Measurements from ENCODE around the gene NPEPL1. TPM values are rescaled to one million over a fixed set of nuclear protein-coding genes. Genes with fewer than 3 reads are reported as not detected.

NPEPL1 gene
- total RNA-seq, 2 experiments from 2014 or later, result 28.7 to 30.7 TPM

GRCh38 chr20:58650776-58651558, 41.6 kb upstream of the NPEPL1 start, which contains the start of gene STX16:
STX16 (plus strand) TSS chr20:58651283; CDS start chr20:58652007, 724 bp downstream.
- Mint-ChIP-seq H3K4me1 (peaks cover 22% of the 10 kb centered on the region), H3K27me3 (no peaks in the 10 kb centered on the region), H3K4me3 (peak within 1 kb of the TSS; percentile 90), H3K36me3 (ENCODE audit: low read depth) (peaks cover 23% of the 10 kb centered on the region), H3K9me3 (no peaks in the 10 kb centered on the region), H3K27ac (peak within 1 kb of the TSS; percentile 99)
- POLR2A ChIA-PET, result interaction anchor here (1.6 to 2.8 kb wide), 2 partner anchors 9 to 262 kb away, joined by 5 to 19 read pairs; partner anchors contain the start of gene VAPB
- CTCF ChIA-PET, result interaction anchor here (0.6 to 3.3 kb wide), 36 partner anchors 8 to 558 kb away, joined by 3 to 44 read pairs (median 4); partner anchors contain the start of genes GNAS, GNAS-AS1 and NPEPL1
- peak; percentile 88 for DNase-seq

GRCh38 chr20:58651559-58651945, 41.0 kb upstream of the NPEPL1 start:
- Mint-ChIP-seq H3K4me3 (peak overlapping the region; percentile 90), H3K27ac (peak overlapping the region; percentile 99), H3K27me3 (no peaks in the 10 kb centered on the region), H3K4me1 (peaks cover 28% of the 10 kb centered on the region), H3K36me3 (ENCODE audit: low read depth) (peaks cover 28% of the 10 kb centered on the region), H3K9me3 (no peaks in the 10 kb centered on the region)
- ChIA-PET CTCF (interaction anchor here (0.6 to 3.3 kb wide), 37 partner anchors 9 to 1193 kb away, joined by 3 to 44 read pairs (median 4); partner anchors contain the start of genes GNAS, GNAS-AS1 and NPEPL1), POLR2A (interaction anchor here (0.7 to 2.8 kb wide), 3 partner anchors 9 to 509 kb away, joined by 3 to 19 read pairs (median 5); partner anchors contain the start of gene VAPB)
- DNase-seq, result no peak

- DNase-seq, result peak; percentile 85
- peak overlapping the region; percentile 99 for H3K27ac Mint-ChIP-seq
- H3K4me3 Mint-ChIP-seq, result peak overlapping the region; percentile 90
- POLR2A ChIA-PET, result interaction anchor here (0.5 to 2.8 kb wide), 5 partner anchors 8 to 508 kb away, joined by 3 to 19 read pairs (median 3); partner anchors contain the start of gene VAPB
- H3K36me3 Mint-ChIP-seq (ENCODE audit: low read depth), result peaks cover 32% of the 10 kb centered on the region
- no peaks in the 10 kb centered on the region for H3K9me3 Mint-ChIP-seq
- CTCF ChIA-PET, result interaction anchor here (0.6 to 3.3 kb wide), 21 partner anchors 8 to 1194 kb away, joined by 3 to 44 read pairs (median 4); no protein-coding TSS in a partner anchor
- H3K4me1 Mint-ChIP-seq, result peaks cover 33% of the 10 kb centered on the region
- no peaks in the 10 kb centered on the region for H3K27me3 Mint-ChIP-seq
Measured at GRCh38 chr20:58651946-58652605, 40.5 kb upstream of the NPEPL1 start.

- H3K27me3 Mint-ChIP-seq, result no peaks in the 10 kb centered on the region
- ChIA-PET POLR2A (interaction anchor here (0.6 to 2.8 kb wide), 3 partner anchors 8 to 379 kb away, joined by 3 to 19 read pairs (median 5); partner anchors contain the start of gene VAPB), CTCF (interaction anchor here (0.9 to 3.3 kb wide), 6 partner anchors 7 to 554 kb away, joined by 3 to 44 read pairs (median 4); no protein-coding TSS in a partner anchor)
- H3K4me3 Mint-ChIP-seq, result peak overlapping the region; percentile 90
- no peak for DNase-seq
- H3K4me1 Mint-ChIP-seq, result peaks cover 40% of the 10 kb centered on the region
- peak overlapping the region; percentile 99 for H3K27ac Mint-ChIP-seq
- H3K9me3 Mint-ChIP-seq, result no peaks in the 10 kb centered on the region
- peaks cover 36% of the 10 kb centered on the region for H3K36me3 Mint-ChIP-seq (ENCODE audit: low read depth)
Measured at GRCh38 chr20:58652606-58653294, 39.9 kb upstream of the NPEPL1 start.

- Mint-ChIP-seq H3K27ac (no peak overlapping the region), H3K27me3 (no peaks in the 10 kb centered on the region), H3K4me3 (peak overlapping the region; percentile 90), H3K4me1 (peaks cover 45% of the 10 kb centered on the region), H3K36me3 (ENCODE audit: low read depth) (peaks cover 42% of the 10 kb centered on the region), H3K9me3 (no peaks in the 10 kb centered on the region)
- CTCF ChIA-PET, result interaction anchor here (1.5 kb wide), 1 partner anchor 20 kb away, joined by 3 read pairs; no protein-coding TSS in a partner anchor
- POLR2A ChIA-PET, result no interaction called here
- DNase-seq, result no peak
Measured at GRCh38 chr20:58654337-58654736, 38.3 kb upstream of the NPEPL1 start.

- CTCF ChIA-PET, result interaction anchor here (0.8 to 1.5 kb wide), 2 partner anchors 16 to 21 kb away, joined by 3 read pairs; no protein-coding TSS in a partner anchor
- H3K4me1 Mint-ChIP-seq, result peaks cover 55% of the 10 kb centered on the region
Measured at GRCh38 chr20:58655328-58656107, 37.1 kb upstream of the NPEPL1 start.

GRCh38 chr20:58656831-58657230, 35.8 kb upstream of the NPEPL1 start:
- Mint-ChIP-seq H3K36me3 (ENCODE audit: low read depth) (peaks cover 53% of the 10 kb centered on the region), H3K9me3 (no peaks in the 10 kb centered on the region), H3K4me3 (peak overlapping the region; percentile 49), H3K4me1 (peaks cover 67% of the 10 kb centered on the region), H3K27ac (peak overlapping the region; percentile 50), H3K27me3 (no peaks in the 10 kb centered on the region)
- CTCF ChIA-PET, result interaction anchor here (0.8 kb wide), 1 partner anchor 17 kb away, joined by 3 read pairs; no protein-coding TSS in a partner anchor
- POLR2A ChIA-PET, result no interaction called here
- DNase-seq, result no peak

More at GRCh38 chr20:58655328-58656107, 37.1 kb upstream of the NPEPL1 start:
- Mint-ChIP-seq H3K9me3 (no peaks in the 10 kb centered on the region), H3K27me3 (no peaks in the 10 kb centered on the region), H3K27ac (peak overlapping the region; percentile 52), H3K4me3 (peak overlapping the region; percentile 49), H3K36me3 (ENCODE audit: low read depth) (peaks cover 49% of the 10 kb centered on the region)
- no peak for DNase-seq
- POLR2A ChIA-PET, result no interaction called here

GRCh38 chr20:58657262-58657661, 35.3 kb upstream of the NPEPL1 start:
- DNase-seq, result no peak
- no peaks in the 10 kb centered on the region for H3K9me3 Mint-ChIP-seq
- H3K27ac Mint-ChIP-seq, result peak overlapping the region; percentile 50
- ChIA-PET POLR2A (no interaction called here), CTCF (no interaction called here)
- peaks cover 56% of the 10 kb centered on the region for H3K36me3 Mint-ChIP-seq (ENCODE audit: low read depth)
- no peaks in the 10 kb centered on the region for H3K27me3 Mint-ChIP-seq
- H3K4me3 Mint-ChIP-seq, result peak overlapping the region; percentile 49
- peaks cover 72% of the 10 kb centered on the region for H3K4me1 Mint-ChIP-seq

- Mint-ChIP-seq H3K36me3 (ENCODE audit: low read depth) (peaks cover 56% of the 10 kb centered on the region), H3K9me3 (no peaks in the 10 kb centered on the region), H3K4me1 (peaks cover 74% of the 10 kb centered on the region), H3K27me3 (no peaks in the 10 kb centered on the region), H3K4me3 (peak overlapping the region; percentile 49), H3K27ac (peak overlapping the region; percentile 54)
- no peak for DNase-seq
- CTCF ChIA-PET, result interaction anchor here (0.8 kb wide), 1 partner anchor 9 kb away, joined by 3 read pairs; no protein-coding TSS in a partner anchor
- POLR2A ChIA-PET, result no interaction called here
Measured at GRCh38 chr20:58657986-58658385, 34.6 kb upstream of the NPEPL1 start.

GRCh38 chr20:58658760-58659159, 33.8 kb upstream of the NPEPL1 start:
- H3K4me1 Mint-ChIP-seq, result peaks cover 78% of the 10 kb centered on the region
- H3K4me3 Mint-ChIP-seq, result peak overlapping the region; percentile 77
- H3K27me3 Mint-ChIP-seq, result no peaks in the 10 kb centered on the region
- DNase-seq, result no peak
- H3K9me3 Mint-ChIP-seq, result no peaks in the 10 kb centered on the region
- POLR2A ChIA-PET, result interaction anchor here (3.3 kb wide), 1 partner anchor 7 kb away, joined by 19 read pairs; the partner anchor contains the start of gene STX16
- CTCF ChIA-PET, result interaction anchor here (1.0 to 3.8 kb wide), 5 partner anchors 8 to 177 kb away, joined by 3 to 44 read pairs (median 6); partner anchors contain the start of gene STX16
- H3K36me3 Mint-ChIP-seq (ENCODE audit: low read depth), result peaks cover 59% of the 10 kb centered on the region
- H3K27ac Mint-ChIP-seq, result peak overlapping the region; percentile 90

- Mint-ChIP-seq H3K9me3 (no peaks in the 10 kb centered on the region), H3K4me1 (peaks cover 82% of the 10 kb centered on the region), H3K27me3 (no peaks in the 10 kb centered on the region), H3K4me3 (peak overlapping the region; percentile 77), H3K27ac (peak overlapping the region; percentile 90), H3K36me3 (ENCODE audit: low read depth) (peaks cover 63% of the 10 kb centered on the region)
- CTCF ChIA-PET, result interaction anchor here (1.0 to 3.8 kb wide), 5 partner anchors 9 to 178 kb away, joined by 3 to 44 read pairs (median 6); partner anchors contain the start of gene STX16
- DNase-seq, result no peak
- POLR2A ChIA-PET, result interaction anchor here (3.3 kb wide), 1 partner anchor 8 kb away, joined by 19 read pairs; the partner anchor contains the start of gene STX16
Measured at GRCh38 chr20:58659841-58660240, 32.8 kb upstream of the NPEPL1 start.
